Raji (cell line): ENCODE results near the gene NME3.

Experiments
- POLR2A ChIP-seq: IDR thresholded peaks from 2 replicates; pipeline ENCODE4 v1.6.1; 2011; ENCODE audit warnings: low read depth, low read length, control low read depth; ENCODE audit not compliant: insufficient read depth

NME3 gene

GRCh38 chr16:1743376-1744337 is 27.7 kb downstream of the NME3 start:
- TF ChIP-seq POLR2A = no peak

- no peak for TF ChIP-seq POLR2A
Observed at GRCh38 chr16:1741553-1742165, 29.7 kb downstream of the NME3 start.

GRCh38 chr16:1740781-1741490 is 30.4 kb downstream of the NME3 start:
- TF ChIP-seq POLR2A = no peak

- TF ChIP-seq POLR2A = no peak
Observed at GRCh38 chr16:1740234-1740633, 31.1 kb downstream of the NME3 start.

- TF ChIP-seq POLR2A = no peak
Observed at GRCh38 chr16:1734816-1735215, 36.5 kb downstream of the NME3 start.

- TF ChIP-seq POLR2A = no peak
Observed at GRCh38 chr16:1734123-1734522, 37.2 kb downstream of the NME3 start.

- TF ChIP-seq POLR2A = no peak
Observed at GRCh38 chr16:1732071-1732470, 39.3 kb downstream of the NME3 start.

- no peak for TF ChIP-seq POLR2A
Observed at GRCh38 chr16:1731603-1732002, 39.7 kb downstream of the NME3 start.

GRCh38 chr16:1731073-1731472 is 40.3 kb downstream of the NME3 start:
- no peak for TF ChIP-seq POLR2A

GRCh38 chr16:1729445-1729844 is 41.9 kb downstream of the NME3 start:
- TF ChIP-seq POLR2A = no peak

- no peak for TF ChIP-seq POLR2A
Observed at GRCh38 chr16:1729026-1729425, 42.3 kb downstream of the NME3 start.

- no peak for TF ChIP-seq POLR2A
Observed at GRCh38 chr16:1727651-1728624, 43.4 kb downstream of the NME3 start.

- no peak for TF ChIP-seq POLR2A
Observed at GRCh38 chr16:1726661-1727502, 44.5 kb downstream of the NME3 start.

GRCh38 chr16:1724491-1724890 is 46.9 kb downstream of the NME3 start:
- TF ChIP-seq POLR2A = no peak

GRCh38 chr16:1723450-1724147 is 47.7 kb downstream of the NME3 start:
- no peak for TF ChIP-seq POLR2A
